ENCODE measurements around the gene MYO18A.

DNA sequence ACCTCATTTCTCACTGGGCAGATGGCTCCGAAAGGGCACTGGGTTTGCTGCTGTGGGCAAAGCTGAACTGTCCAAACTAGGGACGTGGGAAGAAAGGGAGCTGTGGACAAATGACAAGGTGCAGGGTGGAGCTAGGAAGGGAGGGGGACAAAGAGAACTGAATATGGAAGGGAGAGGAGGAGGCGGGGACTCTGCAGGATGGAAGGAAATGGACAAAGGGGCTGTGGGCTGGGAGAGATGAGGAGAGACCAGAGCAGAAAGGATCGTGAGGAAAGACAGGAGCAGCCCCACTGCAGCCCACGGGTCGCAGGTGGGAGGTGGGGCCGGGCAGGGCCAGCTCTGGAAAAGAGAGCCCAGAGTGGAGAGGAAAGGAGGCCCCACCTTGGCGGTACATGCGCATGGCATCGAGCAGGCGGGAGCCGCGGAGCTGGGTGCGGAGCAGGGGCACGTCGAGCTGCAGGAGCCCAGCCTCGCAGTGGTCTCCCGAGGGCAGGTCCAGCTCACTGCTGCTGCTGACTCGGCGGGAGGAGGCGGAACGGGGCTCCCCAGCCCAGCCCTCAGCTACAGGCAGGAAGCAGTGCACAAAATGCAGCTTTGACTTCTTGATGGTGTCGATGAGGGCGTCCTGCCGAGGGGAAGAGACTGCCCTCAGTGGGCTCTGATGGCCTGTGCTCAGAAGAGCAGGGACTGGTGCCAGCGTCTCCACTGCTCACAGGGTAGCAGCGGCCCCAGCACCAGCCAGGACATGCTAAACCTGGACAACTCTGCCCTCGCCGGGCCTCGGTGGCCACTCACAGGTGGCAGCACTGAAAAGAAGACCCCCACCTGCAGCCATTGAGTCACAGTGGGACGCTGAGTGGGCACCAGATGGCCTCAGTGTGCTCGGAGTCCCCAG is 70.5 kb downstream of the MYO18A start:
- no peak for TF ChIP-seq GATA2 (IDR thresholded peaks at IDR 0.05; ENCODE audit: low read depth, low read length)
- TF ChIP-seq GATA3 (IDR thresholded peaks at IDR 0.05; ENCODE audit: low read depth, low read length): no peak

Measured in SH-SY5Y (cell line).